HPDE6-E6E7 (cell line): ENCODE data around the gene UBR2.
A peak's percentile ranks its signal among the peaks of the same experiment; 100 is the strongest.
"Not testable (repeated sequence)": the region's sequence is repeated elsewhere in the genome, so short reads cannot be mapped to it uniquely, and the experiment has no call there.

Experiments
- DNase-seq: peaks from one replicate; pipeline ENCODE4 v3.0.0; 2011; ENCODE audit warnings: missing footprints; ENCODE audit errors: extremely low spot score

Gene UBR2

GRCh38 chr6:42555477-42556457 is 8.1 kb upstream of the UBR2 start:
- no peak for DNase-seq

GRCh38 chr6:42556462-42556861 is 7.4 kb upstream of the UBR2 start:
- no peak for DNase-seq

GRCh38 chr6:42559276-42559675 is 4.6 kb upstream of the UBR2 start:
- DNase-seq = not testable (repeated sequence)

GRCh38 chr6:42561986-42562385 is 1.8 kb upstream of the UBR2 start:
- no peak for DNase-seq

GRCh38 chr6:42562788-42563405 is 932 bp upstream of the UBR2 start:
- DNase-seq = no peak

GRCh38 chr6:42564506-42564825 is 637 bp downstream of the UBR2 start:
- peak; percentile 26 for DNase-seq

- no peak for DNase-seq
These were observed 2.2 kb downstream of the UBR2 start for GRCh38 chr6:42565823-42566613.

- DNase-seq = no peak
These were observed 2.9 kb downstream of the UBR2 start for GRCh38 chr6:42566614-42567208.

- not testable (repeated sequence) for DNase-seq
These were observed 3.4 kb downstream of the UBR2 start for GRCh38 chr6:42567237-42567636.

- DNase-seq = no peak
These were observed 5.5 kb downstream of the UBR2 start for GRCh38 chr6:42569102-42570028.

GRCh38 chr6:42571611-42572342 is 7.9 kb downstream of the UBR2 start:
- no peak for DNase-seq

GRCh38 chr6:42572523-42572922 is 8.7 kb downstream of the UBR2 start:
- DNase-seq = no peak

- not testable (repeated sequence) for DNase-seq
These were observed 12.7 kb downstream of the UBR2 start for GRCh38 chr6:42576538-42576937.

- DNase-seq = no peak
These were observed 34.5 kb downstream of the UBR2 start for GRCh38 chr6:42598300-42598699.

- no peak for DNase-seq
These were observed 35.7 kb downstream of the UBR2 start for GRCh38 chr6:42599558-42599957.

- DNase-seq = no peak
These were observed 40.3 kb downstream of the UBR2 start for GRCh38 chr6:42604150-42604549.

GRCh38 chr6:42604699-42605098 is 40.9 kb downstream of the UBR2 start:
- DNase-seq = not testable (repeated sequence)

- no peak for DNase-seq
These were observed 46.6 kb downstream of the UBR2 start for GRCh38 chr6:42610416-42610815.

GRCh38 chr6:42615518-42615917 is 51.7 kb downstream of the UBR2 start:
- no peak for DNase-seq

GRCh38 chr6:42616716-42617115 is 52.9 kb downstream of the UBR2 start:
- DNase-seq = no peak
